Loucy (cell line): ENCODE results near the gene ETV2.

Experiments used
- H2AFZ ChIP-seq: fragments of 200-600 bp; sonication (generic); 2 replicates; pipeline ENCODE4 v1.6.0; 2016; ENCODE audit warnings: antibody characterized with exemption, mild to moderate bottlenecking, low read length, moderate library complexity
- H3F3A ChIP-seq: fragments of 200-600 bp; 2 replicates; pipeline ENCODE4 v1.6.0; 2016; ENCODE audit warnings: antibody characterized with exemption, low read depth, mild to moderate bottlenecking
- H3K27me3 ChIP-seq: fragments of 200-600 bp; sonication (generic); 2 replicates; pipeline ENCODE4 v1.6.1; 2014; ENCODE audit warnings: low read length, mild to moderate bottlenecking; ENCODE audit not compliant: insufficient read depth, poor library complexity, severe bottlenecking
- H3K36me3 ChIP-seq: fragments of 200-600 bp; sonication (generic); 2 replicates; pipeline ENCODE4 v1.6.1; 2016; ENCODE audit warnings: low read length; ENCODE audit not compliant: insufficient read depth
- H3K4me1 ChIP-seq: fragments of 200-600 bp; sonication (generic); 2 replicates; pipeline ENCODE4 v1.5.1; 2014; ENCODE audit warnings: low read length, mild to moderate bottlenecking; ENCODE audit not compliant: insufficient read depth, poor library complexity, severe bottlenecking
- H3K4me2 ChIP-seq: fragments of 200-600 bp; sonication (generic); 2 replicates; pipeline ENCODE4 v1.6.0; 2014; ENCODE audit warnings: antibody characterized with exemption, low read length, low read depth, mild to moderate bottlenecking; ENCODE audit not compliant: poor library complexity, severe bottlenecking
- H3K4me3 ChIP-seq: fragments of 200-600 bp; sonication (generic); 2 replicates; pipeline ENCODE4 v1.5.1; 2014; ENCODE audit warnings: low read length, mild to moderate bottlenecking, mixed read lengths; ENCODE audit not compliant: poor library complexity, severe bottlenecking
- H3K79me2 ChIP-seq: fragments of 200-600 bp; sonication (generic); 2 replicates; pipeline ENCODE4 v1.6.1; 2014; ENCODE audit warnings: low read length; ENCODE audit not compliant: insufficient read depth
- H3K9ac ChIP-seq: fragments of 200-600 bp; sonication (generic); 2 replicates; pipeline ENCODE4 v1.6.0; 2014; ENCODE audit warnings: mild to moderate bottlenecking, low read depth, low read length, moderate library complexity; ENCODE audit not compliant: poor library complexity, severe bottlenecking
- H3K9me2 ChIP-seq: fragments of 200-600 bp; sonication (generic); replicated peaks from 2 replicates; pipeline ENCODE4 v1.6.1; 2016; ENCODE audit warnings: low read depth, low read length, mixed read lengths
- H3K9me3 ChIP-seq: fragments of 200-600 bp; sonication (generic); 2 replicates; pipeline ENCODE4 v1.6.1; 2014; ENCODE audit warnings: mild to moderate bottlenecking, antibody characterized with exemption, low read length, low read depth; ENCODE audit not compliant: insufficient read depth
- H4K20me1 ChIP-seq: fragments of 200-600 bp; sonication (generic); 2 replicates; pipeline ENCODE4 v1.6.0; 2014; ENCODE audit warnings: antibody characterized with exemption, low read length, mild to moderate bottlenecking; ENCODE audit not compliant: insufficient read depth, poor library complexity, severe bottlenecking
- CTCF ChIP-seq: fragments of 200-600 bp; sonication (generic); conservative IDR thresholded peaks from 2 replicates; pipeline ENCODE4 v1.5.1; 2014; ENCODE audit warnings: mild to moderate bottlenecking, antibody characterized with exemption, low read length
- EZH2phosphoT487 ChIP-seq: fragments of 200-600 bp; IDR thresholded peaks from 2 replicates; pipeline ENCODE4 v1.6.1; 2018; ENCODE audit warnings: antibody characterized with exemption, mild to moderate bottlenecking, moderate library complexity, borderline replicate concordance

The ETV2 gene

GRCh38 chr19:35623327-35624010 is 18.1 kb upstream of the ETV2 start:
- Histone ChIP-seq H2AFZ (no peak overlapping the region), H4K20me1 (no peaks in the 10 kb centered on the region), H3F3A (no peaks in the 10 kb centered on the region; the same call in 1 of the 2 replicates), H3K9me3 (no peaks in the 10 kb centered on the region), H3K9ac (no peak overlapping the region), H3K9me2 (no peaks in the 10 kb centered on the region), H3K36me3 (no peaks in the 10 kb centered on the region), H3K79me2 (no peaks in the 10 kb centered on the region), H3K27me3 (no peaks in the 10 kb centered on the region), H3K4me1 (peaks cover 8% of the 10 kb centered on the region), H3K4me3 (no peak overlapping the region), H3K4me2 (no peak overlapping the region)
- no peak for TF ChIP-seq CTCF
- TF ChIP-seq EZH2phosphoT487, result no peak

- Histone ChIP-seq H3F3A (no peaks in the 10 kb centered on the region; the same call in 1 of the 2 replicates), H2AFZ (peak overlapping the region; percentile 83), H3K9me3 (no peaks in the 10 kb centered on the region), H3K79me2 (peaks cover 15% of the 10 kb centered on the region), H3K27me3 (no peaks in the 10 kb centered on the region), H3K4me1 (peaks cover 13% of the 10 kb centered on the region), H4K20me1 (peaks cover 5% of the 10 kb centered on the region), H3K36me3 (peaks cover 20% of the 10 kb centered on the region; the same call in 1 of the 2 replicates), H3K9ac (peak overlapping the region; percentile 80), H3K4me2 (peak overlapping the region; percentile 80), H3K4me3 (peak overlapping the region; percentile 95), H3K9me2 (no peaks in the 10 kb centered on the region)
- TF ChIP-seq EZH2phosphoT487 (no peak), CTCF (no peak)
Measured at GRCh38 chr19:35628264-35628564, 13.3 kb upstream of the ETV2 start.

GRCh38 chr19:35628565-35629331 is 12.8 kb upstream of the ETV2 start, which contains the start of gene RBM42:
RBM42 (plus strand) TSS chr19:35629036; CDS start chr19:35629154, 118 bp downstream.
- Histone ChIP-seq H3K27me3 (no peaks in the 10 kb centered on the region), H3K36me3 (peaks cover 25% of the 10 kb centered on the region; the same call in 1 of the 2 replicates), H4K20me1 (peaks cover 5% of the 10 kb centered on the region), H3K79me2 (peaks cover 15% of the 10 kb centered on the region), H3K9ac (peak within 1 kb of the TSS; percentile 92), H3K4me2 (peak within 1 kb of the TSS; percentile 100), H3K9me3 (no peaks in the 10 kb centered on the region), H3K9me2 (no peaks in the 10 kb centered on the region), H3K4me3 (peak within 1 kb of the TSS; percentile 95), H2AFZ (peak within 1 kb of the TSS; percentile 83), H3K4me1 (peaks cover 13% of the 10 kb centered on the region), H3F3A (no peaks in the 10 kb centered on the region; the same call in 1 of the 2 replicates)
- TF ChIP-seq CTCF (no peak), EZH2phosphoT487 (no peak)
